Naive thymus-derived CD4-positive, alpha-beta T cell (primary cell): ENCODE data around the gene TSHZ2. TPM values are rescaled to one million over a fixed set of nuclear protein-coding genes. Genes with fewer than 3 reads are reported as not detected.

Experiments
- ATAC-seq: fragments of 150-1000 bp; cut with Tn5 transposase; 2 replicates; pipeline ENCODE4 v1.10.0; 2021; ENCODE audit warnings: mild to moderate bottlenecking, moderate library complexity
- CTCF ChIA-PET: fragments of 350-600 bp; sonication (Branson Sonifier 250); formaldehyde crosslinking; loops from one replicate; lab custom pipeline; 2021; ENCODE audit warnings: antibody characterized with exemption; lab: Charles Lee
- POLR2A ChIA-PET: fragments of 350-600 bp; sonication (Branson Sonifier 250); formaldehyde crosslinking; loops from one replicate; lab custom pipeline; 2021; ENCODE audit warnings: antibody characterized with exemption, inconsistent platforms; lab: Charles Lee
- DNase-seq, 9 donors: peaks; one replicate each; pipeline versions ENCODE4 v3.0.0 to v3.0.0-alpha.2; 2020 to 2022; ENCODE audit warnings: mixed read lengths in 1 of 9
- H3K27ac ChIP-seq: one replicate; pipeline ENCODE4 v1.7.0; 2013; ENCODE audit warnings: mild to moderate bottlenecking, low read depth, low read length, moderate library complexity
- H3K27me3 ChIP-seq, 2 donors: one replicate each; pipeline ENCODE4 v1.7.0; 2013; ENCODE audit warnings: low read length in 2 of 2, mild to moderate bottlenecking in 2 of 2, moderate library complexity in 2 of 2; ENCODE audit not compliant: control insufficient read depth in 2 of 2, insufficient read depth in 2 of 2
- H3K36me3 ChIP-seq, 3 experiments: 1 replicate in 2 of 3; 2 replicates in 1 of 3; pipeline ENCODE4 v1.7.0; 2013; ENCODE audit warnings: low read length in 3 of 3, mild to moderate bottlenecking in 3 of 3, moderate library complexity in 1 of 3; ENCODE audit not compliant: insufficient read depth in 3 of 3, control insufficient read depth in 2 of 3
- H3K4me1 ChIP-seq, 2 donors: one replicate each; pipeline ENCODE4 v1.7.0; 2013; ENCODE audit warnings: low read length in 2 of 2, mild to moderate bottlenecking in 2 of 2, moderate library complexity in 1 of 2; ENCODE audit not compliant: control insufficient read depth in 2 of 2, insufficient read depth in 2 of 2
- H3K4me3 ChIP-seq: 2 replicates; pipeline ENCODE4 v1.7.0; 2013; ENCODE audit warnings: mild to moderate bottlenecking, low read length
- H3K9me3 ChIP-seq, 3 experiments: 1 replicate in 2 of 3; 2 replicates in 1 of 3; pipeline ENCODE4 v1.7.0; 2013; ENCODE audit warnings: low read length in 3 of 3; ENCODE audit not compliant: control insufficient read depth in 2 of 3
- H3K27ac Mint-ChIP-seq, 9 donors: one replicate each; pipeline ENCODE4 v1.8.0; 2020 to 2022; ENCODE audit warnings: mixed read lengths in 9 of 9, mild to moderate bottlenecking in 8 of 9, moderate library complexity in 5 of 9, inconsistent platforms in 2 of 9
- H3K27me3 Mint-ChIP-seq, 5 donors: one replicate each; pipeline ENCODE4 v1.8.0; 2021 to 2022; ENCODE audit warnings: mixed read lengths in 5 of 5, mild to moderate bottlenecking in 1 of 5
- H3K36me3 Mint-ChIP-seq, 5 donors: one replicate each; pipeline ENCODE4 v1.8.0; 2020 to 2022; ENCODE audit warnings: mixed read lengths in 5 of 5, mild to moderate bottlenecking in 3 of 5, inconsistent platforms in 1 of 5
- H3K4me1 Mint-ChIP-seq, 7 donors: one replicate each; pipeline ENCODE4 v1.8.0; 2020 to 2022; ENCODE audit warnings: mixed read lengths in 7 of 7, mild to moderate bottlenecking in 3 of 7, inconsistent platforms in 1 of 7
- H3K4me3 Mint-ChIP-seq, 10 donors: one replicate each; pipeline ENCODE4 v1.8.0; 2020 to 2022; ENCODE audit warnings: mild to moderate bottlenecking in 10 of 10, mixed read lengths in 10 of 10, moderate library complexity in 6 of 10, inconsistent platforms in 2 of 10
- H3K9me3 Mint-ChIP-seq, 11 donors: one replicate each; pipeline ENCODE4 v1.8.0; 2020 to 2022; ENCODE audit warnings: mixed read lengths in 11 of 11, mild to moderate bottlenecking in 4 of 11, inconsistent platforms in 1 of 11, moderate library complexity in 1 of 11
- intact Hi-C, 2 donors: fragments of 100-400 bp; cut with micrococcal nuclease; formaldehyde crosslinking; loops; one replicate each; pipeline ENCODE4 v1.15.1; 2023
- polyA plus RNA-seq, 2 donors: library from polyadenylated mRNA; unstranded; fragments of 300-500 nt; fragmentation: Illumina TruSeq; gene quantifications; one replicate each; pipeline ENCODE4 v1.2.3, GENCODE V29; 2021
- total RNA-seq, 6 experiments: library from RNA in 5 of 6; stranded (reverse) in 5 of 6; gene quantifications; 1 replicate in 5 of 6; 2 replicates in 1 of 6; pipeline ENCODE4 v1.2.3 and lab custom pipeline; 2021 to 2026

TSHZ2 gene
- total and polyA plus RNA-seq, 7 experiments from 2014 or later: 6.0 to 84.5 (median 42.5) TPM

- Histone ChIP-seq H3K27me3 (no peaks in the 10 kb centered on the region), H3K4me1 (no peaks in the 10 kb centered on the region), H3K36me3 (no peaks in the 10 kb centered on the region), H3K9me3 (no peaks in the 10 kb centered on the region), H3K4me3 (no peak overlapping the region), H3K27ac (no peak overlapping the region)
- no peak overlapping the region for H3K27ac Mint-ChIP-seq
- no peak for ATAC-seq
- no peak for DNase-seq
- no peaks in the 10 kb centered on the region for H3K9me3 Mint-ChIP-seq
- peaks cover 0 to 3% (median 0%) of the 10 kb centered on the region in 5 donors for H3K27me3 Mint-ChIP-seq
- CTCF ChIA-PET: no interaction called here
- H3K36me3 Mint-ChIP-seq: peaks cover 0 to 28% (median 12%) of the 10 kb centered on the region in 5 donors
- POLR2A ChIA-PET: no interaction called here
- H3K4me1 Mint-ChIP-seq: peaks cover 0 to 8% (median 0%) of the 10 kb centered on the region in 7 donors
- no peak overlapping the region for H3K4me3 Mint-ChIP-seq
- intact Hi-C loops: no loop called here
Measured at GRCh38 chr20:53284256-53284655, 312.1 kb downstream of the TSHZ2 start.

- no peak overlapping the region for H3K27ac Mint-ChIP-seq
- POLR2A ChIA-PET: no interaction called here
Measured at GRCh38 chr20:53284696-53285095, 312.5 kb downstream of the TSHZ2 start.

GRCh38 chr20:53287357-53288042, 315.3 kb downstream of the TSHZ2 start:
- DNase-seq (no peak), ATAC-seq (no peak)
- Mint-ChIP-seq H3K36me3 (peaks cover 0 to 25% (median 6%) of the 10 kb centered on the region in 5 donors), H3K4me1 (peaks cover 0 to 8% (median 0%) of the 10 kb centered on the region in 7 donors), H3K4me3 (no peak overlapping the region), H3K27me3 (peaks cover 0 to 3% (median 0%) of the 10 kb centered on the region in 5 donors), H3K9me3 (no peaks in the 10 kb centered on the region), H3K27ac (no peak overlapping the region)
- no peaks in the 10 kb centered on the region for H3K27me3 ChIP-seq
- H3K27ac ChIP-seq: no peak overlapping the region
- ChIA-PET CTCF (no interaction called here), POLR2A (no interaction called here)
- no peak overlapping the region for H3K4me3 ChIP-seq
- no peaks in the 10 kb centered on the region for H3K9me3 ChIP-seq
- intact Hi-C loops: no loop called here
- H3K36me3 ChIP-seq: no peaks in the 10 kb centered on the region
- H3K4me1 ChIP-seq: no peaks in the 10 kb centered on the region

More at GRCh38 chr20:53284696-53285095, 312.5 kb downstream of the TSHZ2 start:
- peaks cover 0 to 3% (median 0%) of the 10 kb centered on the region in 5 donors for H3K27me3 Mint-ChIP-seq
- CTCF ChIA-PET: no interaction called here
- H3K36me3 Mint-ChIP-seq: peaks cover 0 to 29% (median 8%) of the 10 kb centered on the region in 5 donors
- intact Hi-C loops: no loop called here
- H3K4me3 Mint-ChIP-seq: no peak overlapping the region
- no peaks in the 10 kb centered on the region for H3K9me3 Mint-ChIP-seq
- Histone ChIP-seq H3K4me3 (no peak overlapping the region), H3K36me3 (no peaks in the 10 kb centered on the region), H3K27me3 (no peaks in the 10 kb centered on the region), H3K4me1 (no peaks in the 10 kb centered on the region), H3K27ac (no peak overlapping the region), H3K9me3 (no peaks in the 10 kb centered on the region)
- peaks cover 0 to 8% (median 0%) of the 10 kb centered on the region in 7 donors for H3K4me1 Mint-ChIP-seq
- no peak for ATAC-seq
- no peak for DNase-seq

GRCh38 chr20:53291548-53291947, 319.4 kb downstream of the TSHZ2 start:
- H3K9me3 Mint-ChIP-seq: no peaks in the 10 kb centered on the region
- CTCF ChIA-PET: no interaction called here

GRCh38 chr20:53292347-53292746, 320.2 kb downstream of the TSHZ2 start:
- Histone ChIP-seq H3K27ac (no peak overlapping the region), H3K4me1 (no peaks in the 10 kb centered on the region), H3K9me3 (no peaks in the 10 kb centered on the region), H3K36me3 (no peaks in the 10 kb centered on the region), H3K4me3 (no peak overlapping the region), H3K27me3 (no peaks in the 10 kb centered on the region)
- peaks cover 0 to 20% (median 1%) of the 10 kb centered on the region in 7 donors for H3K4me1 Mint-ChIP-seq
- DNase-seq (no peak), ATAC-seq (no peak)
- peaks cover 0 to 23% (median 3%) of the 10 kb centered on the region in 5 donors for H3K36me3 Mint-ChIP-seq
- POLR2A ChIA-PET: no interaction called here
- no peaks in the 10 kb centered on the region for H3K9me3 Mint-ChIP-seq
- no peak overlapping the region for H3K27ac Mint-ChIP-seq
- intact Hi-C loops: no loop called here
- CTCF ChIA-PET: interaction anchor here (0.7 kb wide), 1 partner anchor 929 kb away, joined by 3 read pairs; no protein-coding TSS in a partner anchor
- no peak overlapping the region for H3K4me3 Mint-ChIP-seq
- peaks cover 0 to 1% (median 0%) of the 10 kb centered on the region in 5 donors for H3K27me3 Mint-ChIP-seq

More at GRCh38 chr20:53291548-53291947, 319.4 kb downstream of the TSHZ2 start:
- ATAC-seq (no peak), DNase-seq (no peak)
- Histone ChIP-seq H3K9me3 (no peaks in the 10 kb centered on the region), H3K27me3 (no peaks in the 10 kb centered on the region), H3K36me3 (no peaks in the 10 kb centered on the region), H3K4me3 (no peak overlapping the region), H3K27ac (no peak overlapping the region), H3K4me1 (no peaks in the 10 kb centered on the region)
- Mint-ChIP-seq H3K36me3 (peaks cover 0 to 21% (median 3%) of the 10 kb centered on the region in 5 donors), H3K27ac (no peak overlapping the region), H3K4me1 (peaks cover 0 to 18% (median 3%) of the 10 kb centered on the region in 7 donors), H3K27me3 (peaks cover 0 to 3% (median 0%) of the 10 kb centered on the region in 5 donors), H3K4me3 (no peak overlapping the region)
- POLR2A ChIA-PET: no interaction called here
- intact Hi-C loops: no loop called here

- H3K4me1 Mint-ChIP-seq: peaks cover 0 to 25% (median 0%) of the 10 kb centered on the region in 7 donors
- H3K27ac ChIP-seq: no peak overlapping the region
- H3K4me3 ChIP-seq: no peak overlapping the region
- H3K9me3 Mint-ChIP-seq: no peaks in the 10 kb centered on the region
- no peak overlapping the region for H3K27ac Mint-ChIP-seq
- no peaks in the 10 kb centered on the region for H3K36me3 ChIP-seq
- ATAC-seq: no peak
- no peaks in the 10 kb centered on the region for H3K27me3 ChIP-seq
- peaks cover 0 to 4% (median 0%) of the 10 kb centered on the region in 5 donors for H3K27me3 Mint-ChIP-seq
- peaks cover 0 to 22% (median 3%) of the 10 kb centered on the region in 5 donors for H3K36me3 Mint-ChIP-seq
- ChIA-PET CTCF (interaction anchor here (0.7 to 0.8 kb wide), 2 partner anchors 34 to 106 kb away, joined by 3 to 5 read pairs; no protein-coding TSS in a partner anchor), POLR2A (interaction anchor here (0.7 kb wide), 1 partner anchor 233 kb away, joined by 3 read pairs; no protein-coding TSS in a partner anchor)
- no peaks in the 10 kb centered on the region for H3K9me3 ChIP-seq
- H3K4me1 ChIP-seq: no peaks in the 10 kb centered on the region
- H3K4me3 Mint-ChIP-seq: no peak overlapping the region
- intact Hi-C loops: no loop called here
- DNase-seq: no peak
Measured at GRCh38 chr20:53294804-53295203, 322.6 kb downstream of the TSHZ2 start.
